ENCODE results near the gene JAM2. TPM values are rescaled to one million over a fixed set of nuclear protein-coding genes. Genes with fewer than 3 reads are reported as not detected.

JAM2 gene, protein sequence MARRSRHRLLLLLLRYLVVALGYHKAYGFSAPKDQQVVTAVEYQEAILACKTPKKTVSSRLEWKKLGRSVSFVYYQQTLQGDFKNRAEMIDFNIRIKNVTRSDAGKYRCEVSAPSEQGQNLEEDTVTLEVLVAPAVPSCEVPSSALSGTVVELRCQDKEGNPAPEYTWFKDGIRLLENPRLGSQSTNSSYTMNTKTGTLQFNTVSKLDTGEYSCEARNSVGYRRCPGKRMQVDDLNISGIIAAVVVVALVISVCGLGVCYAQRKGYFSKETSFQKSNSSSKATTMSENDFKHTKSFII
- 0.09 and 1.2 TPM in 2 replicates for total RNA-seq

DNA sequence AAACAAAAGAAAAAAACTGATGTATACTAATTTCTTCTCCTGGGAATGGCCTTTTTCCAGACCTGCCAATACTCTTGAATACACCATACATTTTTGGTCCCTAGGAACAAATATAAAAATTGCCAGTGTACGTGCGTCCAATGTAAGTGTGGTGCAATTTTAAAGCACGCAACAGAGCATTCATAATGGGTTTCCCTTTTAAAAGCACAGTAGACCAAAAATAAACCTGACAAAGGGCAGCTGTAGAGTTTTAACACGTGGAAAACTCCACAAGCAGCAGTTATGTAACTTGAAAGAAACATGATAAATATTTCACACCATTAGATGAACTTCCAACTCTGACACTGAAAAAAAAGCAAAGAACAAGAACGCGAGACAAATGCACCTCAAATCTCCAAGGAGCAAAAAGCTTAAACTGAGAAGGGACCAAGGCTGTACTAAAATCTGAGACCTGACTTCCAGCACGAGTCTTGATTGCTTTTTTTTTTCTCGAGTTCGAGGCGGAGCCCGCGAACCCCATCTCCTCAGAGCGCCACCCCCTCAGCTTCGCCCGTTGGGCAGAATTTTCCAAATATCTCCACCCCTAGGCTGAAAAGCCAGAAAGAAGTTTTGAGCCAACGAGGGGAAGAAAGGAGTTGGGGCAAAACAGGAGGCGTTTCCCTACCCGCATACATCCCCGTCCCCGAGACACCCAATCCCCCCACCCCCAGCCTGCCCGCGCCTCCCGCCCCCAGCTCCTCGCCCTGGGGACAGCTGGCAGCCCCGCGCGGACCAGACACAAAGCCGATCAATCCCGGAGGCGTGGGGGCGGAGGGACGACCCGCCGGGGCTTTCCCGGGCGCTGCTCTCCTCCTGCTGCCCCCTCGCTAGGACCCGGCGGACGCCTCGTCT, at the start of gene JAM2:
Gene JAM2 (plus strand): TSS at position 599 of the 891 bp plus-strand sequence. CDS start 564 bp downstream, outside the sequence.

DNA sequence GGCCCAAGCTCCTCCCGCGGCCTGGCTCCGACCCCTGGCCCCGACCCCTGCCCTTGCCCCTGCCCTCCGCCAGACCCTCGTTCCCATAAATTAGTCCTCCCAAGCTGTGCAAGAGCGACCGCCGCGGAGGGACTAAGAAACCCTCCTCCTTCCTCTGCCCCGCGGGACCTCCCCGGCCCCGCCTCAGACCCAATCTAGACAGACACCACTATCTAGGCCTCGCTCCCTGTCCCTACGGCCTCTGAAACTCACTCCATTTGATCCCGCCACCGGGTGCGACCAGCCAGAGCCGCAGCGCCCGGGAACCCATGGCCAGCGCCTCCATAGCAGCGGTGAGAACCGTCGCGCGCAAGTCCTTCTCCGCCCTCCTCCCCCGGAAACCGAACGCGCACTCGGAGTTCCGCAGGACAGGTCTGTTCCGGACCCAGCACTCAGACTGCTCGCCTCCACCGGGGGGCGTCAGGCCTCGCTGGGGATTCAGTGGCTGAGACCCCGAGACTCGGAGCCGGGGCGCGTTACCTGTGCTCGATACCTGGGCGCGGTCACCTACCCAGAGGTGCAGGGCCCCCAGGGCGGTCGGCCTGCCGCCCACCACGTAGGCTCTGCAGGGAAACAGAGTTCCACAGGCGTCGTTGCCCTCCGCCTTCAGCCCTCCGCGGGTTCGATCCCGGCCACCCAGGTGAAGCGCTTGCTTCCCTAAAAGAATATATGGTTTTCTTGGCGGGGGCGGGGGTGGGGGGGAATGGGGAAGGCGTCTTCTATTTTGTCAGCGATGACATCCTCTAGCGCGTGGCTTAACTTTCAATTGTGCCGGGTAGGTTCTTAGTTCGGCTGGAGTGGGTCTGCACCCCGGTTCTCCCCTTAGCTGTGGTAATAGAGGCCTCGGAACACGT, 31.7 kb upstream of the JAM2 start, which contains the start of gene MRPL39:
Gene MRPL39 (minus strand): TSS at position 331 of the 893 bp plus-strand sequence. CDS start 6 bp downstream, at position 325.

DNA sequence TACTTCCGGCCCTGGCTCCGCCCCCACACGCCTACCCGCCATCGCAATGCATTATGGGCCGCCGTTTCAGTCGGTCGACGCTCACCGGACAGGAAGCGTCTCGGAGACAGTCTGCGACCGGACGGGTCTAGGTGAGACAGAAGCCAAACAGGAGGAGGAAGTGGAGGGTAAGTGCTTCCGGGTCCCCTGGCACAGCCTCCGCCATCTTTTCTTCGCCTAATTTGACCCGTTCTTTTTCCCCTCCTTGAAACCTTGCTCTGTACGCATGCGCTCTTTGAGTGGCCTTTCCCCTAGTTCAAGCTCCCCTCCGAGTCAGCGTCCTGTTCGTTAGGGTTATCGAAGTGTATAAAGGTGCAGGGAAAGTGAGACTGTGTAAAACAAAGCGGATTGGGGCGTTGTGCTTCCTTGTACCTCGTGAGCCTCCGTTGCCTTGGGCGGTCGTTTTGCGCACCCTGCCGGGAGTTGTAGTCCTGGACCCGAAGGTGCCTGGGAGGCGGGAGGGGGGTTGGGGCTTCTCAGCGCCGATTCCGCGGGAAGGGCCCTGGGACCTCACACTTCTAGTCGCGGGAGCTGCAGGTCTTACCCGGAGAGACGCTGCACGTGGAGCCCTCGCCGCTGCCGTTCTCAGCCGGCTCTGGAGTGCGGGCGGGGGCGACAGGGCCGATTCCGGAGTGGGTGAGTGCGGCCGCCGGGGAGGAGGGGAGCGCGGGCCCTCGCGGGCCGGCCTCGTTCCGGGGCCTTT, 96.0 kb downstream of the JAM2 start, which contains the start of the genes ATP5PF and GABPA:
Gene ATP5PF (minus strand): TSS at position 1 of the 742 bp plus-strand sequence. CDS start 5,110 bp downstream, outside the sequence.
Gene GABPA (plus strand): TSS at position 69 of the 742 bp plus-strand sequence. CDS start 6,627 bp downstream, outside the sequence.

Other genes with a start within 250 kb of the JAM2 start
- gene MRPL39, start 31.8 kb upstream of the JAM2 start, total RNA-seq, result 38.2 and 43.5 TPM in 2 replicates
- gene ATP5PF, start 95.6 kb downstream of the JAM2 start, total RNA-seq, result 49.4 and 55.7 TPM in 2 replicates
- gene GABPA, start 95.7 kb downstream of the JAM2 start, total RNA-seq, result 23.1 and 24.8 TPM in 2 replicates